Epithelial cell of proximal tubule (primary cell): ENCODE data around the gene MGME1. TPM values are rescaled to one million over a fixed set of nuclear protein-coding genes. Genes with fewer than 3 reads are reported as not detected.

ENCODE experiments used
- DNase-seq: peaks from one replicate; pipeline ENCODE4 v3.0.0-alpha.2; 2011; ENCODE audit warnings: low read depth
- H3K4me3 ChIP-seq: 2 replicates; pipeline ENCODE4 v1.5.1; 2011; ENCODE audit warnings: low read depth, mild to moderate bottlenecking, low read length
- total RNA-seq: library from RNA; depleted of rRNA; stranded (reverse); fragments of >200 nt; gene quantifications from 2 replicates; pipeline ENCODE4 v1.2.3, GENCODE V29; 2015
- TF ChIP-seq, protein P1 (sequence below): conservative IDR thresholded peaks from 2 replicates; pipeline ENCODE4 v1.5.1; 2012; ENCODE audit warnings: low read depth, mild to moderate bottlenecking, low read length

The MGME1 gene
- total RNA-seq, 1 donor from 2014 or later: 15.2 TPM

- DNase-seq: no peak
- TF ChIP-seq, protein P1, sequence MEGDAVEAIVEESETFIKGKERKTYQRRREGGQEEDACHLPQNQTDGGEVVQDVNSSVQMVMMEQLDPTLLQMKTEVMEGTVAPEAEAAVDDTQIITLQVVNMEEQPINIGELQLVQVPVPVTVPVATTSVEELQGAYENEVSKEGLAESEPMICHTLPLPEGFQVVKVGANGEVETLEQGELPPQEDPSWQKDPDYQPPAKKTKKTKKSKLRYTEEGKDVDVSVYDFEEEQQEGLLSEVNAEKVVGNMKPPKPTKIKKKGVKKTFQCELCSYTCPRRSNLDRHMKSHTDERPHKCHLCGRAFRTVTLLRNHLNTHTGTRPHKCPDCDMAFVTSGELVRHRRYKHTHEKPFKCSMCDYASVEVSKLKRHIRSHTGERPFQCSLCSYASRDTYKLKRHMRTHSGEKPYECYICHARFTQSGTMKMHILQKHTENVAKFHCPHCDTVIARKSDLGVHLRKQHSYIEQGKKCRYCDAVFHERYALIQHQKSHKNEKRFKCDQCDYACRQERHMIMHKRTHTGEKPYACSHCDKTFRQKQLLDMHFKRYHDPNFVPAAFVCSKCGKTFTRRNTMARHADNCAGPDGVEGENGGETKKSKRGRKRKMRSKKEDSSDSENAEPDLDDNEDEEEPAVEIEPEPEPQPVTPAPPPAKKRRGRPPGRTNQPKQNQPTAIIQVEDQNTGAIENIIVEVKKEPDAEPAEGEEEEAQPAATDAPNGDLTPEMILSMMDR: no peak
- H3K4me3 ChIP-seq: no peak overlapping the region
These were observed 40.0 kb upstream of the MGME1 start for GRCh38 chr20:17928633-17929311.

DNA sequence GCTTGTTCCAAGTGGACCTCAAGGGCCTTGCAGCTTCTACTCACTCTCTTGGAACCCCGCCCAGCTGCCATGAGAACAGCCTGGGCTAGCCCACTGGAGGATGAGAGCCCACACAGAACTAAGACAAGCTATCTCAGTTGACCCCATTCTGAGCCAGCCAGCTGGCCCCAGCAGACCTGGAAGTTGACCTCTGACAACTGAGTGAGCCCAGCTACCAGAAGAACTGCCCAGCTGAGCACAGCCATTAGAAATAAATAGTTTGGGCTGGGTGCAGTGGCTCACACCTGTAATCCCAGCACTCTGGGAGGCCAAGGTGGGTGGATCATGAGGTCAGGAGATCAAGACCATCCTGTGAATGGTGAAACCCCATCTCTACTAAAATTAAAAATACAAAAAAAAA is 37.3 kb upstream of the MGME1 start:
- no peak overlapping the region for H3K4me3 ChIP-seq
- TF ChIP-seq, protein P1: no peak
- DNase-seq: no peak

- TF ChIP-seq, protein P1: no peak
- no peak overlapping the region for H3K4me3 ChIP-seq
- DNase-seq: no peak
These were observed 36.4 kb upstream of the MGME1 start for GRCh38 chr20:17932396-17932795.

GRCh38 chr20:17933121-17933520 is 35.7 kb upstream of the MGME1 start:
- DNase-seq: no peak
- TF ChIP-seq, protein P1: no peak
- no peak overlapping the region for H3K4me3 ChIP-seq

- no peak overlapping the region for H3K4me3 ChIP-seq
- DNase-seq: no peak
- TF ChIP-seq, protein P1: no peak
These were observed 35.1 kb upstream of the MGME1 start for GRCh38 chr20:17933711-17934110.

DNA sequence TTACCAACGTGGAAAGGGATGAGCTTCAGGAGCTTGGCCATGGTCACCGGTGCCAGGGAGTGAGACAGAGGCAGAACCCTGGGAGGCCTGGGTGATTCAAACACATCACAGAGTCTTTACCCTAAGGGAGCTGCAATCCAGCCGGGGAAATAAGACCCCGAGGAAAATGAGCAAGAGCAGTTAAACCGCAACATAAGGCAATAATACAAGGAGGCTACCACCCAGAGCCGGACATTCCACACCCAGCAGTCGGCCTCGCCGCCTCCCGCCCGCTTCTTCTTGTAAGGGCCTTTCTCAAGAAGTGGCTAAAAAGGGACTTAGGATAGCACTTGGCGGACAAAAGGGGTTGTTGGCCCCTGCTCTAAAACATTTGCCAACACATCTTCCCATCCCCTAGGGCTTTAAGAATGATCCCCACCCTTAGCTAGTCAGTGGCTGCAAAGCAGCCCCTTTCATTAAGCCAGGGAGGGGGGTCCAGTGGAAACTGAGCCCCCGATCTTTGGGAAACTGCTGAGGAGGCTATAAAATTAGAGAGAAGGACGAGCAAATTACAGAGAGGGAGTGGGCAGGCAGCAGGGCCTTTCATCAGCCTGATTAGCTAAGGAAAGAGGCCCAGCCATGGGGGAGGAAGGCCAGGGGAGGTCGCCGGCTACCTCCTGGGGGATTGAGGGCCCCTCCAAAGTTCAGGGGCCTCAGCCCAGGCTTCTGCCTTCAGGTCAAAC is 34.5 kb upstream of the MGME1 start:
- no peak for DNase-seq
- TF ChIP-seq, protein P1: no peak

More for the DNA sequence above, 34.5 kb upstream of the MGME1 start:
- H3K4me3 ChIP-seq: no peak overlapping the region
